ENCODE measurements around the gene CENPB. TPM values are rescaled to one million over a fixed set of nuclear protein-coding genes. Genes with fewer than 3 reads are reported as not detected.

Gene CENPB
- total RNA-seq, 2 experiments from 2014 or later, result 25.1 to 25.3 TPM

GRCh38 chr20:3798373-3798768, 11.8 kb upstream of the CENPB start:
- H3K9me3 ChIP-seq (ENCODE audit: control insufficient read depth in 1 of 2, insufficient read depth in 1 of 2, low read length in 2 of 2), result no peaks in the 10 kb centered on the region
- intact Hi-C loops (cut with DNase I, micrococcal nuclease), result no loop called here
- DNase-seq, result no peak
- H3K4me1 ChIP-seq (ENCODE audit: insufficient read depth, low read length), result peaks cover 75% of the 10 kb centered on the region
- Mint-ChIP-seq H3K27me3 (no peaks in the 10 kb centered on the region), H3K9me3 (no peaks in the 10 kb centered on the region), H3K4me3 (peak overlapping the region; percentile 100), H3K4me1 (ENCODE audit: low read depth) (peaks cover 62% of the 10 kb centered on the region), H3K27ac (peak overlapping the region; percentile 95), H3K36me3 (ENCODE audit: low read depth) (peaks cover 74% of the 10 kb centered on the region)
- ChIA-PET CTCF (interaction anchor here (0.6 to 2.8 kb wide), 4 partner anchors 11 to 45 kb away, joined by 3 to 18 read pairs (median 6); partner anchors contain the start of gene AP5S1), POLR2A (interaction anchor here (0.6 to 3.5 kb wide), 7 partner anchors 11 to 30 kb away, joined by 5 to 88 read pairs (median 16); partner anchors contain the start of genes ADISSP, AP5S1, CENPB and SPEF1)
- ATAC-seq (ENCODE audit: poor library complexity), result no peak
- peak overlapping the region; percentile 96 for H3K4me3 ChIP-seq (ENCODE audit: low read length)
- peaks cover 49% of the 10 kb centered on the region for H3K36me3 ChIP-seq (ENCODE audit: insufficient read depth, low read length)
- no peak for TF ChIP-seq CTCF (IDR thresholded peaks at IDR 0.05)
- H3K27me3 ChIP-seq (ENCODE audit: control insufficient read depth in 1 of 2, insufficient read depth in 2 of 2, low read length in 2 of 2), result no peaks in the 10 kb centered on the region
- H3K27ac ChIP-seq (ENCODE audit: low read depth in 1 of 2, low read length in 2 of 2), result peak overlapping the region; percentile 67 to 78

GRCh38 chr20:3797592-3798372, 11.2 kb upstream of the CENPB start:
- peak overlapping the region; percentile 95 for H3K27ac Mint-ChIP-seq
- TF ChIP-seq CTCF (IDR thresholded peaks at IDR 0.05), result no peak
- Histone ChIP-seq H3K36me3 (ENCODE audit: insufficient read depth, low read length) (peaks cover 43% of the 10 kb centered on the region), H3K4me3 (ENCODE audit: low read length) (peak overlapping the region; percentile 96), H3K27me3 (ENCODE audit: control insufficient read depth in 1 of 2, insufficient read depth in 2 of 2, low read length in 2 of 2) (no peaks in the 10 kb centered on the region), H3K9me3 (ENCODE audit: control insufficient read depth in 1 of 2, insufficient read depth in 1 of 2, low read length in 2 of 2) (no peaks in the 10 kb centered on the region), H3K4me1 (ENCODE audit: insufficient read depth, low read length) (peaks cover 69% of the 10 kb centered on the region), H3K27ac (ENCODE audit: low read depth in 1 of 2, low read length in 2 of 2) (peak overlapping the region; percentile 67 to 78)
- ChIA-PET CTCF (interaction anchor here (0.6 to 2.8 kb wide), 4 partner anchors 10 to 44 kb away, joined by 3 to 18 read pairs (median 6); partner anchors contain the start of gene AP5S1), POLR2A (interaction anchor here (0.6 to 3.3 kb wide), 4 partner anchors 11 to 29 kb away, joined by 5 to 25 read pairs (median 12); partner anchors contain the start of genes AP5S1, CENPB and SPEF1)
- peaks cover 68% of the 10 kb centered on the region for H3K36me3 Mint-ChIP-seq (ENCODE audit: low read depth)
- H3K27me3 Mint-ChIP-seq, result no peaks in the 10 kb centered on the region
- DNase-seq (peak in 9 of 14 experiments; percentile 39 to 83 (median 60)), ATAC-seq (ENCODE audit: poor library complexity) (peak; percentile 19)
- H3K4me1 Mint-ChIP-seq (ENCODE audit: low read depth), result peaks cover 56% of the 10 kb centered on the region
- peak overlapping the region; percentile 100 for H3K4me3 Mint-ChIP-seq
- intact Hi-C loops (cut with DNase I, micrococcal nuclease), result no loop called here
- no peaks in the 10 kb centered on the region for H3K9me3 Mint-ChIP-seq

- peak overlapping the region; percentile 96 for H3K4me3 ChIP-seq (ENCODE audit: low read length)
- ATAC-seq (ENCODE audit: poor library complexity) (no peak), DNase-seq (no peak)
- no peaks in the 10 kb centered on the region for H3K9me3 Mint-ChIP-seq
- TF ChIP-seq CTCF (IDR thresholded peaks at IDR 0.05), result no peak
- H3K27me3 ChIP-seq (ENCODE audit: control insufficient read depth in 1 of 2, insufficient read depth in 2 of 2, low read length in 2 of 2), result no peaks in the 10 kb centered on the region
- peaks cover 51% of the 10 kb centered on the region for H3K4me1 Mint-ChIP-seq (ENCODE audit: low read depth)
- peaks cover 62% of the 10 kb centered on the region for H3K36me3 Mint-ChIP-seq (ENCODE audit: low read depth)
- H3K27me3 Mint-ChIP-seq, result no peaks in the 10 kb centered on the region
- peak overlapping the region; percentile 100 for H3K4me3 Mint-ChIP-seq
- ChIA-PET POLR2A (interaction anchor here (3.0 kb wide), 1 partner anchor 23 kb away, joined by 34 read pairs; the partner anchor contains the start of gene AP5S1), CTCF (interaction anchor here (2.8 kb wide), 1 partner anchor 23 kb away, joined by 32 read pairs; the partner anchor contains the start of gene AP5S1)
- peaks cover 63% of the 10 kb centered on the region for H3K4me1 ChIP-seq (ENCODE audit: insufficient read depth, low read length)
- peak overlapping the region; percentile 95 for H3K27ac Mint-ChIP-seq
- no peaks in the 10 kb centered on the region for H3K9me3 ChIP-seq (ENCODE audit: control insufficient read depth in 1 of 2, insufficient read depth in 1 of 2, low read length in 2 of 2)
- intact Hi-C loops (cut with DNase I, micrococcal nuclease), result no loop called here
- H3K36me3 ChIP-seq (ENCODE audit: insufficient read depth, low read length), result peaks cover 37% of the 10 kb centered on the region
- peak overlapping the region; percentile 67 to 78 for H3K27ac ChIP-seq (ENCODE audit: low read depth in 1 of 2, low read length in 2 of 2)
These were observed 10.6 kb upstream of the CENPB start for GRCh38 chr20:3797226-3797545.
